ENCODE measurements around the gene SLC35B2. TPM values are rescaled to one million over a fixed set of nuclear protein-coding genes. Genes with fewer than 3 reads are reported as not detected.

The SLC35B2 gene
- total RNA-seq, 1 donor from 2014 or later = 21.3 TPM

GRCh38 chr6:44258921-44259320, 1.6 kb upstream of the SLC35B2 start:
- DNase-seq (ENCODE audit: missing footprints) (no peak), ATAC-seq (no peak)
- intact Hi-C loops (cut with DNase I) = no loop called here

DNA sequence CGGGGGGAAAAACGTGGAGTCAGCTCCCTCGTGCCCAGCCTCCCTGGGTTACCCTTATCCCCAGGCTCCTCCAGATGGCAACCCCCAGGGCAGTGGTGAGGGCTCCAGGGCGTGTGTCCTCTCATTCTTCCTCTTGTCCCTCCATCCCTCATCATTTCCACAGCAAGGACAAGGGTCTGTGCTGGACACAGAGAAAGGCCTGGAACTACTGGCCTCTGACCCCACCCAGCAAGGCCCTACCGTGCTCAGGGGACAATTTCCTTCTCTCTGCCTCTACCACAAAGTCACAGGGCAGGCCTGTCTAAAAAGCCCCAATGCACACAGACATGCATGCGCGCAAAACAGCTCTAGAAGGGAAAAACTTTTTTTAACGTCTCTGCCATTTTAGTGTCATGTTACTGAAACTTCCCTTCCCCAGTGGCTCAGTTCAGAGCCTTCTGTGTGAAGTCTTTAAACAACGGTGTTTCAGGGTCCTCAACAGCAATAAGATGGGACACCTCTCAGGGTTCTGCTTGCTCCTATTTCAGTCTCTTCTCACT, 1.1 kb upstream of the SLC35B2 start:
- ATAC-seq (no peak), DNase-seq (ENCODE audit: missing footprints) (no peak)
- intact Hi-C loops (cut with DNase I) = no loop called here

GRCh38 chr6:44257753-44258324, 511 bp upstream of the SLC35B2 start:
- no peak for ATAC-seq
- intact Hi-C loops (cut with DNase I) = no loop called here
- DNase-seq (ENCODE audit: missing footprints) = no peak

- ATAC-seq = no peak
- intact Hi-C loops (cut with DNase I) = no loop called here
- DNase-seq (ENCODE audit: missing footprints) = no peak
Observed at GRCh38 chr6:44256775-44257024, 628 bp downstream of the SLC35B2 start.

DNA sequence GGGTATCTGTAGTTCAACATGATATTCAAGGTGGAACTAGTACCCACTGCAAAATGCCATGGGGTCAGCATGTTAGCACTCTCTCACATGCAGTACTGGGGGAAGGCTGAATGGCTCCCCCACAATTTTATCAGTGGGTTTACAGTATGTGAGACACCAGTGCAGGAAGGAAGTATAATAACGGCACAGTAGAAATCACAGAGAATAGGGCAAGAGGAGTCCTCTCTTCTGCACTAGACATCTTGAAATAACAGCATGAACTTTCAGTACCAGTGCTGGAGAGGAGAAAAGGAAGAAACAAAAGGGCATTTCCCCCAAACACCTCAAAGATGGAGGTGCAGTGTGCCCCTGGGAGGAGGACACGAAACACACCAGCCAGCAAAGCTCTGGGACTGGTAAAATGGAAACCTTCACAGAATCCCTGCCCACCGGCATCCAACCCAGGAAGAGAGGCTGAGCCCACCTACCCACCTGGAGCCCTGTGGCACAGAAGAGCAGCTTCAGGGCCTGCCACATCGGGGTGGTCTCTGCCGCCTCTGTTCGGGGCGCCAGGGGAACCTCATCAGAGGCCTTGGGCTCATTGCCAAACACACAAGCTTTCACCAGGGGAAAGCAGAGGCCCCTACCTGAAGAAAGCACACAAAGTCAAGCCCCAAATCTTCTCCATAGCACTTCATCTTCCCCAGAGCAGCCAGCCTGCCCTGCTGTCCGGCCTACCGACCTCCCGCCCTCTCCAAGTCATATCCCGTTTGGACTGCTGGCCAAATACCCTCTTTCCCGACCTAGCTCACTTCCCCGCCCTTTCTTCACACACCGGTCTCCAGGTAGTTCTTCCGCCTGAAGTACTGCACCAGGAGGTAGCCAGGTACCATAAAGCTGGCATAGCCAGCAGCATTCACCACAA, 1.2 kb downstream of the SLC35B2 start:
- ATAC-seq (no peak), DNase-seq (ENCODE audit: missing footprints) (no peak)
- intact Hi-C loops (cut with DNase I) = no loop called here

DNA sequence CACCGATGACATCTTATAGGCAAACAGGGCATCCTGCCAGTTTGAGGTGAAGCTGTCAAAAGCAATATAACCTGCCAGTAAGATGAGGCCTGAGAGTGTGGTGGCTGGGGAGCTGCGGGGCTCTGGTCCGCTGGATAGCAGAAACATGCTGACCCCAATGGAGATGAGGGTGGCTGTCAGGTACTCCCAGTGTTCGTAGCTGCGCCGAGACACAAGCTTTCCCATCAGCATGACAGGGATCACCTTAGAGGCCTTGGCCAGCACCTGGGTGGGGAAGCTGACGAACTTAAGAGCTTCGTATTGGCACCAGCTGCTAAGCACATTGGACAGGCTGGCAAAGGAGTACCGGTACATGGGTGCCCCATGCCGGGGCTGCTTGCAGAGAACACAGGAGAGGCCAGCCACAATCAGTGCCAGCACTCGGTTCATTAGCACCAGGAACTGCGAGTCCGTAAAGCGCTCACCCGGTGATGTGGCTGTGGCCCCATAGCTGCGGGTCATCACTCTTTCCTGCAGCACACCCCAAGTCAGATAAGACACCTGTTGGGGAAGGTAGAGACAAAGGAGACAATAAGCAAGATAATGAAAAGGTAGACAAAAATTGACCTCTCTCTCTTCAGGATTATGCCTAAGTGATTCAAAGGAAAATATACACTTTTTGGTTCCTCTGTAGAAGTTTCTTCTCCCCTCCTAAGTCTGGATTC, 2.1 kb downstream of the SLC35B2 start:
- intact Hi-C loops (cut with DNase I) = no loop called here
- DNase-seq (ENCODE audit: missing footprints) = no peak
- no peak for ATAC-seq

DNA sequence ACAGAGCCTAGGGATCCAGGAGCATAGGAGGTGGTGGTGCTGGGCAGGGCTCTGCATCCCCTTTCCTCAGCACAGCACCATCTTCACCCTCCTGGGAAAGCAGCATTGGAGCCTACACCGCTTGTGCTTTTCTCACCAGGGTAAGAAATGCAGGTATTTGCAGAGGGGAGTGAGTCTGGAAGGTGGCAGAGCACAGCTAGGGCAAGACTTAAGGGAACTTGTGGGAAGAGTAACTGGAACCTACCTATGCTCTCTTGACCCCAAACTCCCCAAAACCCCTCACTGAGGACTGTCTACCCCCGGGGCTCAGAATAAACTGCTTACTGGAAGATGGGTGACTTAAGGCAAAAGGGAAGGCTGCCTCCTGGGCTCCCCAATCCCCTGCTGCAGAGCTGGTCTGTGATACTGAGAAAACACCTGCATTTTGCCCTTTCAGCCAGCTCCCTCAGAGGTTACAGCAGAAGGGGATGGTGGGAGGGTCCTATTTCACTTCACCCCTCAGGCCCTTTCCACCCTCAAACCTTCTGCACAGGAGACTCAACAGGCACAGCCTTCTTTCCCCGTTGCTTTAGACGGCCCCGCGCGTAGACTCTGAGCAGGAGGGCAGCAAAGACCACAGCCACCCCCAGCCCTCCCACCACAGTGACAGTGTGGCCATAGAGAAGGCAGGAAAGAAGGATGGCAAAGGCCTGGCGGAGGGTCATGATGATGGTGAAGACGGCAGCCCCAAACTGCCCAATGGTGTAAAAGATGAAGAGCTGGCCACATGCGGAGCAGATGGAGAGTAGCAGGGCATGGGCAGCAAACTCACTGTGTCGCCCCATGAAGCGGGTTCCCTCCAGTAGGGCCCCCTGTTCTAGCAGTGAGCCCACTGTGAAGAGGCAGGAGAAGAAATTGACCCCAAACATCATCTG, 2.9 kb downstream of the SLC35B2 start:
- intact Hi-C loops (cut with DNase I) = no loop called here
- no peak for DNase-seq (ENCODE audit: missing footprints)

GRCh38 chr6:44253307-44254101, 3.8 kb downstream of the SLC35B2 start:
- intact Hi-C loops (cut with DNase I) = no loop called here
- ATAC-seq (no peak), DNase-seq (ENCODE audit: missing footprints) (no peak)

More for the DNA sequence above, 2.9 kb downstream of the SLC35B2 start:
- ATAC-seq = no peak

DNA sequence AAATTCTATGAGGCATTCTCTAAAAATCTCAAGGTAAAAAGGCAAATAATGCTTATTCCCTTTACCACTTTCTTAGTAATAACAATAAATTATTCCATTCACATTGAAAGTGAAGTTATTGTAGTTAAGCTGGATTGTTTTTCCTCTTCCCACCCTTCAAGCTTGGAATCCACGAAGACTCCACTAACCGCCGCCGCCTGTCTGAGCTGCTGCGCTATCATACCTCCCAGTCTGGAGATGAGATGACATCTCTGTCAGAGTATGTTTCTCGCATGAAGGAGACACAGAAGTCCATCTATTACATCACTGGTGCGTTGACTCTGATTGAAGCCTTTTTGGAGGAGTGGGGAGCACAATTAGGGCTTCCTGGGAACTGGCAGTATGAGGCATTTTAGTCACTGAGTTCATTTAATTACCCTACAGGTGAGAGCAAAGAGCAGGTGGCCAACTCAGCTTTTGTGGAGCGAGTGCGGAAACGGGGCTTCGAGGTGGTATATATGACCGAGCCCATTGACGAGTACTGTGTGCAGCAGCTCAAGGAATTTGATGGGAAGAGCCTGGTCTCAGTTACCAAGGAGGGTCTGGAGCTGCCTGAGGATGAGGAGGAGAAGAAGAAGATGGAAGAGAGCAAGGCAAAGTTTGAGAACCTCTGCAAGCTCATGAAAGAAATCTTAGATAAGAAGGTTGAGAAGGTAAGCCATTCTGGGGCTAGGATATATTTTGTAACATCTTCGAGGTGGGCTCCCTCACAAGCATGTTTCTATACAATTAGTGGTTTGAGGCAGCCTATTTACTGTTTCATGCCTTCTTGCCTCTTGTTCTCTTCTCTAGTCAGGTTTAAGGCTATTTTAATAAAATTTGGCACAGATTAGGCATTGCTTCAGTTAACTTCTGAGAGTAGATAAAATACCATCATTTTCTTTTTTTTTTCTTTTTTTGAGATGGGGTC, 5.5 kb downstream of the SLC35B2 start:
- intact Hi-C loops (cut with DNase I) = no loop called here
- DNase-seq (ENCODE audit: missing footprints) = no peak
- no peak for ATAC-seq

- ATAC-seq (no peak), DNase-seq (ENCODE audit: missing footprints) (no peak)
- intact Hi-C loops (cut with DNase I) = no loop called here
Observed at GRCh38 chr6:44250718-44251123, 6.6 kb downstream of the SLC35B2 start.

- no peak for ATAC-seq
- intact Hi-C loops (cut with DNase I) = no loop called here
Observed at GRCh38 chr6:44250067-44250717, 7.1 kb downstream of the SLC35B2 start.

DNA sequence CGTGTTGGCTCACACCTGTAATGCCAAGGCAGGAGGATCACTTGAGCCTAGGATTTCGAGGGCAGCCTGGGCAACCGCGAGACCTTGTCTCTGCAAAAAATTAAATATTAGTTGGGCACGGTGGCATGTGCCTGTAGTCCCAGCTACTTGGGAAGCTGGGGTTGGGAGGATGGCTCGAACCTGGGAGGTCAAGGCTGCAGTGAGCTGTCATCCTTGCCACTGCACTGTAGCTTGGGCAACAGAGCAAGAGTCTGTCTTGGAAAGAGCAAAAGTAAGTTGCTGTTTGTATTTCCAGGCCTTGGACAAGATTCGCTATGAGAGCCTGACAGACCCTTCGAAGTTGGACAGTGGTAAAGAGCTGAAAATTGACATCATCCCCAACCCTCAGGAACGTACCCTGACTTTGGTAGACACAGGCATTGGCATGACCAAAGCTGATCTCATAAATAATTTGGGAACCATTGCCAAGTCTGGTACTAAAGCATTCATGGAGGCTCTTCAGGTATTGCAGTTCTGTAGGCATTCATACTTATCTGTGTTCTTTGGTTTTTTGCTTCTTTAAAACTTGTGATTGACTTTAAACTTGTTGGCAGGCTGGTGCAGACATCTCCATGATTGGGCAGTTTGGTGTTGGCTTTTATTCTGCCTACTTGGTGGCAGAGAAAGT, 8.1 kb downstream of the SLC35B2 start:
- intact Hi-C loops (cut with DNase I) = loop anchor here (5.0 kb wide), 1 partner anchor 147 kb away; no protein-coding TSS in a partner anchor
- ATAC-seq = no peak
- DNase-seq (ENCODE audit: missing footprints) = no peak

More at GRCh38 chr6:44250067-44250717, 7.1 kb downstream of the SLC35B2 start:
- DNase-seq (ENCODE audit: missing footprints) = no peak

DNA sequence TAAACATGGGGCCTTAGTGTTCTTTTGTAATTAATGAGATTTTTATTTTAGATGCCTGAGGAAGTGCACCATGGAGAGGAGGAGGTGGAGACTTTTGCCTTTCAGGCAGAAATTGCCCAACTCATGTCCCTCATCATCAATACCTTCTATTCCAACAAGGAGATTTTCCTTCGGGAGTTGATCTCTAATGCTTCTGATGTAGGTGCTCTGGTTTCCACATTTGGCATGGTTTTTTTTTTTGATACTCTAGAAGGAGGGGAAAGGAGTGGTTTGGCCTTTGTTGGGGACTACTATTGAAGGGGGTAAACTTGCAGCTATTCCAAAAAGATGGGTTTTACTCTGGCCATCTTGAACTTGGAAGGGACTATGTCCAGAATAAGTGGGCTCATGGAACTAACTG, 8.7 kb downstream of the SLC35B2 start:
- ATAC-seq = no peak
- intact Hi-C loops (cut with DNase I) = loop anchor here (5.0 kb wide), 1 partner anchor 146 kb away; no protein-coding TSS in a partner anchor
- DNase-seq (ENCODE audit: missing footprints) = no peak

DNA sequence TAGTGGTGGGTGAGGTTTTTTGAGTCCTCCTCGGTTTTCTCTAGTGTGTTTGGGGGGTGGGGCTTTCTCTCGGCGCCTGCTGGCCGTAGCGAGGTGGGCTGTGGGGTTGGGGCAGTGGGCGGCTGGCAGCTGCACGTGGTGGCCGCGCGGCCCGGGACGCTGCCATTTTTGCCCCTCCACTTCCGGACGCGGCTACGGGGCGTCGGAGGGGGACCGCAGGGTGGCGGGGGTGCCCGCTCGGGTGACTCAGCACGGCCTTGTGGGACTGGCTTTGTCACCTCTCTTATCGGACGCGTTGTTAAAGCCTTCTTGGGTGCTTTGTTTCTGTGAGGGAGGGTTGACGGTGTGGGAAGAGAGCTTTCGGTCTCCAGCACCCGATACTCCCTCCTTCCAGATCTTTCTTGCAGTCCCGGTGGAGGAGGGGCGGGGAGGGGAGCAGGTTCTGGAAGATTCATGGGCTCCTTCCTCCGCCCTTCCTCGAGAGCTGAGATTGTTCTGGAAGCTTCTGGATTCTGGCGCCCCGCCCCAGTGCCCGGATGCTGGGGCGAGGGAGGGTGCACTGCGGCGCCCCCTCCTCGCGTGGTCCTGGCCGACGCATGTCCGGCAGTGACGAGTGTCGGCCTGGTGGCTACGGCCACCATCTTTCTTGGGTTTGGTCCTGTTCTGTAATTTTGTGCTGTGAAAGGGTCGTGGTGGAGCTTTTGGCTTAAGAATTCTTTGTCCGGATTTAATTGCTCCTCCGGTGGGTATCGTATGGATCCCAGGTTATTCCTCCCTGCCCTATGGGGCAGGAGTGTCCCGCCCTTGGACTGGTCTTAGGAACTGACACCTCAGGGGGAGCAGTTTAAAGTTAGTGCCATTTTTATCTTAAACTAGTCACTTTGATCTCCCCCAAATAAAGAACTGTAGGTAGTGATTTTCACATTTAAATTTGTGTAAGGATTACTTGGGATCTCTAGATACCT, 9.7 kb downstream of the SLC35B2 start:
- ATAC-seq (peak; percentile 14), DNase-seq (ENCODE audit: missing footprints) (peak; percentile 81)
- intact Hi-C loops (cut with DNase I) = loop anchor here (5.0 kb wide), 1 partner anchor 145 kb away; no protein-coding TSS in a partner anchor

Measured in Right ventricle myocardium inferior (tissue), 1 donor.